Body of pancreas (tissue), 4 donors: Measurements from ENCODE around the gene ACKR2. TPM values are rescaled to one million over a fixed set of nuclear protein-coding genes. Genes with fewer than 3 reads are reported as not detected.

Experiments used
- ATAC-seq: fragments of 150-250 bp; one replicate; pipeline ENCODE4 v1.9.1; 2016
- DNase-seq, 4 donors: peaks; one replicate each; pipeline ENCODE4 v3.0.0-alpha.2; 2019
- H3K27ac ChIP-seq, 4 donors: fragments of 200-600 bp; sonication (generic); 1 replicate in 3 of 4; 2 replicates in 1 of 4; pipeline versions ENCODE4 v1.5.1 to v1.6.1; 2016 to 2019; ENCODE audit warnings: mild to moderate bottlenecking in 1 of 4, mixed read lengths in 1 of 4, moderate library complexity in 1 of 4
- H3K27me3 ChIP-seq, 2 donors: fragments of 200-600 bp; sonication (generic); one replicate each; pipeline ENCODE4 v1.6.0; 2016; ENCODE audit warnings: mild to moderate bottlenecking in 1 of 2
- H3K36me3 ChIP-seq, 2 donors: fragments of 200-600 bp; sonication (generic); replicated peaks in 1 of 2; 2 replicates each; pipeline ENCODE4 v1.5.1; 2016; ENCODE audit warnings: low read depth in 2 of 2; ENCODE audit not compliant: insufficient read depth in 1 of 2
- H3K4me1 ChIP-seq: fragments of 200-600 bp; sonication (generic); one replicate; pipeline ENCODE4 v1.6.0; 2016
- H3K4me3 ChIP-seq, 2 donors: fragments of 200-600 bp; sonication (generic); 1 replicate in 1 of 2; 2 replicates in 1 of 2; pipeline ENCODE4 v1.5.1; 2016 to 2019
- H3K9me3 ChIP-seq, 3 donors: fragments of 200-600 bp; sonication (generic); 1 replicate in 2 of 3; 2 replicates in 1 of 3; pipeline ENCODE4 v1.5.1; 2016
- POLR2A ChIP-seq, 3 donors: fragments of 450-650 bp; IDR thresholded peaks; one replicate each; pipeline ENCODE4 v1.6.1; 2016; ENCODE audit warnings: antibody characterized with exemption in 3 of 3, mild to moderate bottlenecking in 2 of 3
- WGBS, 2 donors: methylation state at CpG; one replicate each; pipeline ENCODE4 v1.1.5; 2017; 5-methylcytosine and 5-hydroxymethylcytosine counted together
- intact Hi-C: fragments of 100-400 bp; cut with DNase I; formaldehyde crosslinking; loops from one replicate; pipeline ENCODE4 v1.15.1; 2023
- total RNA-seq, 2 donors: library from RNA; depleted of rRNA; stranded (reverse); fragments of >200 nt; gene quantifications; one replicate each; pipeline ENCODE4 v1.1.0, GENCODE V29; 2016
- TF ChIP-seq, protein P1 (sequence below), 7 experiments: fragments of 450-650 bp in 4 of 7; fragments of 200-600 bp in 3 of 7; sonication (generic) in 3 of 7; IDR thresholded peaks; one replicate each; pipeline ENCODE4 v1.5.1; 2016 to 2019; ENCODE audit warnings: antibody characterized with exemption in 7 of 7

The ACKR2 gene
- total RNA-seq, 2 donors from 2014 or later, result 3.3 to 3.4 TPM

GRCh38 chr3:42815826-42816225 lies 6.6 kb downstream of the ACKR2 start:
- ATAC-seq, result no peak
- H3K9me3 ChIP-seq, result no peaks in the 10 kb centered on the region
- peaks cover 26% of the 10 kb centered on the region for H3K4me1 ChIP-seq
- TF ChIP-seq, protein P1, sequence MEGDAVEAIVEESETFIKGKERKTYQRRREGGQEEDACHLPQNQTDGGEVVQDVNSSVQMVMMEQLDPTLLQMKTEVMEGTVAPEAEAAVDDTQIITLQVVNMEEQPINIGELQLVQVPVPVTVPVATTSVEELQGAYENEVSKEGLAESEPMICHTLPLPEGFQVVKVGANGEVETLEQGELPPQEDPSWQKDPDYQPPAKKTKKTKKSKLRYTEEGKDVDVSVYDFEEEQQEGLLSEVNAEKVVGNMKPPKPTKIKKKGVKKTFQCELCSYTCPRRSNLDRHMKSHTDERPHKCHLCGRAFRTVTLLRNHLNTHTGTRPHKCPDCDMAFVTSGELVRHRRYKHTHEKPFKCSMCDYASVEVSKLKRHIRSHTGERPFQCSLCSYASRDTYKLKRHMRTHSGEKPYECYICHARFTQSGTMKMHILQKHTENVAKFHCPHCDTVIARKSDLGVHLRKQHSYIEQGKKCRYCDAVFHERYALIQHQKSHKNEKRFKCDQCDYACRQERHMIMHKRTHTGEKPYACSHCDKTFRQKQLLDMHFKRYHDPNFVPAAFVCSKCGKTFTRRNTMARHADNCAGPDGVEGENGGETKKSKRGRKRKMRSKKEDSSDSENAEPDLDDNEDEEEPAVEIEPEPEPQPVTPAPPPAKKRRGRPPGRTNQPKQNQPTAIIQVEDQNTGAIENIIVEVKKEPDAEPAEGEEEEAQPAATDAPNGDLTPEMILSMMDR (IDR thresholded peaks at IDR 0.05), result no peak
- TF ChIP-seq POLR2A (IDR thresholded peaks at IDR 0.05), result no peak
- no peak overlapping the region for H3K27ac ChIP-seq
- H3K27me3 ChIP-seq, result no peaks in the 10 kb centered on the region
- 56 to 79% methylated on average over 2 of the region's 2 CpGs for whole genome bisulfite sequencing, 2 donors
- no peaks in the 10 kb centered on the region for H3K36me3 ChIP-seq
- no peak overlapping the region for H3K4me3 ChIP-seq
- DNase-seq, result no peak
- intact Hi-C loops, result no loop called here

- DNase-seq, result peak; percentile 50 to 70 (median 56)
- WGBS, 2 donors, result 36 to 37% methylated on average over 2 of the region's 2 CpGs
- H3K4me1 ChIP-seq, result peaks cover 13% of the 10 kb centered on the region
- peak overlapping the region in 3 of 4 donors; percentile 4 to 36 (median 33) for H3K27ac ChIP-seq
- no peak for TF ChIP-seq POLR2A (IDR thresholded peaks at IDR 0.05)
- TF ChIP-seq, protein P1 (IDR thresholded peaks at IDR 0.05), result peak in 3 of 7 experiments; percentile 13 to 23 (median 22)
- H3K36me3 ChIP-seq, result no peaks in the 10 kb centered on the region
- no peaks in the 10 kb centered on the region for H3K27me3 ChIP-seq
- no peaks in the 10 kb centered on the region for H3K9me3 ChIP-seq
- no peak overlapping the region for H3K4me3 ChIP-seq
- intact Hi-C loops, result no loop called here
- ATAC-seq, result peak; percentile 64
Measured at GRCh38 chr3:42819351-42819965, 10.2 kb downstream of the ACKR2 start.

DNA sequence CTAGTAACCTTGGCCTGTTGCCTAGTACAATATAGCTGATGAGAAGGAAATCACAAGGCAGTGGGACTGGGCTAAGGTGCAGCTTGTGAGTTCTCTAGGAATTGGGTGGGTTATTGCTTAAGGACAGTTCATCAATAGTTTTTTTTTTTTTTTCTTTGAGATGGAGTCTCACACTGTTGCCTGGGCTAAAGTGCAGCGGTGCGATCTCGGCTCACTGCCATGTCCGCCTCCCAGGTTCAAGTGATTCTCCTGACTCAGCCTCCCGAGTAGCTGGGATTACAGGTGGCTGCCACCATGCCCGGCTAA lies 11.5 kb downstream of the ACKR2 start:
- TF ChIP-seq POLR2A (IDR thresholded peaks at IDR 0.05), result no peak
- peaks cover 13% of the 10 kb centered on the region for H3K4me1 ChIP-seq
- peak in 1 of 4 donors; percentile 29 for DNase-seq
- intact Hi-C loops, result no loop called here
- H3K4me3 ChIP-seq, result no peak overlapping the region
- no peaks in the 10 kb centered on the region for H3K27me3 ChIP-seq
- no peaks in the 10 kb centered on the region for H3K36me3 ChIP-seq
- peak; percentile 70 for ATAC-seq
- H3K27ac ChIP-seq, result no peak overlapping the region
- no peaks in the 10 kb centered on the region for H3K9me3 ChIP-seq
- 45 to 63% methylated on average over 6 of the region's 6 CpGs for WGBS, 2 donors

DNA sequence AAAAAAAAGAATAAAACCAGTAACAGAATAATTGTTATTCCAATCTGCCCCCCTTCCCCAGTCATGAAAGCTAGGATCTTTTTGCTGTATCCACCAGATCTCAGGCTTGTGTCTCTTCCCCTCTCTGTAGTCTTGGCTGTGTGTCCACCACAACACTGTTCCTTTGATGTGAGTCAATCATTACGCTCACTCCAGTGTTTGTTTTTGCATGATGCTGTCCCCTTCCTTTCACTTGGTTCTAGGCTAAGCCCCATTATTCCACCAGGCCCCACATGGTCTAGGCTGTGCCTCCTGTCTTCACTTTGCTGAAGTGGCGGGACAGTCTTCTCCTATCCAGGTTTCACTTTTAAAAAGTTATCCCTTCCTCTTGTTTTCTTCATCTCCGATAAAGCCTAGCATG lies 13.6 kb downstream of the ACKR2 start:
- Histone ChIP-seq H3K27ac (no peak overlapping the region), H3K4me3 (no peak overlapping the region), H3K9me3 (no peaks in the 10 kb centered on the region), H3K36me3 (no peaks in the 10 kb centered on the region), H3K4me1 (peaks cover 13% of the 10 kb centered on the region), H3K27me3 (no peaks in the 10 kb centered on the region)
- 84 to 92% methylated on average over 3 of the region's 3 CpGs for WGBS, 2 donors
- intact Hi-C loops, result no loop called here
- DNase-seq (no peak), ATAC-seq (no peak)
- TF ChIP-seq, protein P1 (IDR thresholded peaks at IDR 0.05), result no peak
- TF ChIP-seq POLR2A (IDR thresholded peaks at IDR 0.05), result no peak

GRCh38 chr3:42823351-42823750 lies 14.1 kb downstream of the ACKR2 start:
- intact Hi-C loops, result no loop called here
- no peak for ATAC-seq
- no peak for DNase-seq
- no peaks in the 10 kb centered on the region for H3K36me3 ChIP-seq
- H3K4me1 ChIP-seq, result peaks cover 13% of the 10 kb centered on the region
- 70 to 71% methylated on average over 2 of the region's 2 CpGs for WGBS, 2 donors
- H3K27me3 ChIP-seq, result no peaks in the 10 kb centered on the region
- H3K4me3 ChIP-seq, result no peak overlapping the region
- no peaks in the 10 kb centered on the region for H3K9me3 ChIP-seq
- TF ChIP-seq, protein P1 (IDR thresholded peaks at IDR 0.05), result no peak
- no peak for TF ChIP-seq POLR2A (IDR thresholded peaks at IDR 0.05)
- no peak overlapping the region for H3K27ac ChIP-seq
